HG02870 (cell line): Measurements from ENCODE around the gene ANKH.

Experiments used
- ATAC-seq: cut with Tn5 transposase; IDR thresholded peaks from one replicate; pipeline ENCODE4 v1.9.1; 2021; ENCODE audit warnings: mild to moderate bottlenecking, moderate library complexity; ENCODE audit not compliant: unreplicated experiment

Gene ANKH

GRCh38 chr5:14741801-14742440, 129.7 kb downstream of the ANKH start:
- ATAC-seq, result no peak

- ATAC-seq, result no peak
Observed at GRCh38 chr5:14741131-14741530, 130.4 kb downstream of the ANKH start.

- no peak for ATAC-seq
Observed at GRCh38 chr5:14739981-14740380, 131.6 kb downstream of the ANKH start.

GRCh38 chr5:14739538-14739937, 132.0 kb downstream of the ANKH start:
- no peak for ATAC-seq

- no peak for ATAC-seq
Observed at GRCh38 chr5:14738050-14738449, 133.5 kb downstream of the ANKH start.

- no peak for ATAC-seq
Observed at GRCh38 chr5:14737291-14737690, 134.3 kb downstream of the ANKH start.

- no peak for ATAC-seq
Observed at GRCh38 chr5:14735944-14736343, 135.6 kb downstream of the ANKH start.

GRCh38 chr5:14734396-14734795, 137.2 kb downstream of the ANKH start:
- no peak for ATAC-seq

GRCh38 chr5:14733661-14734060, 137.9 kb downstream of the ANKH start:
- ATAC-seq, result no peak

GRCh38 chr5:14732991-14733390, 138.6 kb downstream of the ANKH start:
- ATAC-seq, result no peak

GRCh38 chr5:14730881-14731280, 140.7 kb downstream of the ANKH start:
- ATAC-seq, result no peak

GRCh38 chr5:14730466-14730865, 141.1 kb downstream of the ANKH start:
- no peak for ATAC-seq

- no peak for ATAC-seq
Observed at GRCh38 chr5:14729448-14730385, 141.9 kb downstream of the ANKH start.

- ATAC-seq, result no peak
Observed at GRCh38 chr5:14728459-14728938, 143.1 kb downstream of the ANKH start.

- no peak for ATAC-seq
Observed at GRCh38 chr5:14727928-14728458, 143.6 kb downstream of the ANKH start.

- peak; percentile 42 for ATAC-seq
Observed at GRCh38 chr5:14727428-14727865, 144.1 kb downstream of the ANKH start.

- ATAC-seq, result no peak
Observed at GRCh38 chr5:14726066-14726838, 145.3 kb downstream of the ANKH start.

- ATAC-seq, result no peak
Observed at GRCh38 chr5:14724633-14725032, 146.9 kb downstream of the ANKH start.

- ATAC-seq, result peak; percentile 42
Observed at GRCh38 chr5:14723701-14724132, 147.9 kb downstream of the ANKH start.

GRCh38 chr5:14722923-14723322, 148.7 kb downstream of the ANKH start:
- no peak for ATAC-seq
